Testis (tissue), 2 donors: ENCODE data around the gene GAS2L3.

Experiments used
- CTCF ChIP-seq, 3 experiments: fragments of 450-650 bp in 2 of 3; fragments of 200-600 bp in 1 of 3; sonication (generic) in 1 of 3; IDR thresholded peaks; one replicate each; pipeline ENCODE4 v1.5.1; 2016 to 2019; ENCODE audit warnings: antibody characterized with exemption in 3 of 3, mild to moderate bottlenecking in 2 of 3, moderate library complexity in 1 of 3
- POLR2A ChIP-seq: fragments of 450-650 bp; IDR thresholded peaks from one replicate; pipeline ENCODE4 v1.6.1; 2017; ENCODE audit warnings: antibody characterized with exemption, mild to moderate bottlenecking, moderate library complexity

- TF ChIP-seq CTCF (IDR thresholded peaks at IDR 0.05) = no peak
- TF ChIP-seq POLR2A = no peak
Measured at GRCh38 chr12:100572184-100572583, 1.3 kb upstream of the GAS2L3 start.
